ENCODE data around the gene NYAP2. TPM values are rescaled to one million over a fixed set of nuclear protein-coding genes. Genes with fewer than 3 reads are reported as not detected.

Gene NYAP2
- total and polyA plus RNA-seq, 2 experiments from 2014 or later = not detected

GRCh38 chr2:225534037-225534436, 134.5 kb downstream of the NYAP2 start:
- no peaks in the 10 kb centered on the region for H3K9me3 ChIP-seq (ENCODE audit: low read depth)
- no peak for DNase-seq (ENCODE audit: low read depth in 1 of 2, low spot score in 1 of 2)
- H3K4me3 ChIP-seq = no peak overlapping the region
- no peak overlapping the region for H3K27ac ChIP-seq
- H3K4me1 ChIP-seq (ENCODE audit: low read depth) = no peaks in the 10 kb centered on the region
- no peaks in the 10 kb centered on the region for H3K27me3 ChIP-seq
- no peaks in the 10 kb centered on the region for H3K36me3 ChIP-seq
- TF ChIP-seq CTCF (IDR thresholded peaks at IDR 0.05; ENCODE audit: low read depth, low read length) = no peak

- DNase-seq (ENCODE audit: low read depth in 1 of 2, low spot score in 1 of 2) = no peak
- Histone ChIP-seq H3K27ac (no peak overlapping the region), H3K36me3 (no peaks in the 10 kb centered on the region), H3K27me3 (no peaks in the 10 kb centered on the region), H3K4me1 (ENCODE audit: low read depth) (no peaks in the 10 kb centered on the region), H3K4me3 (no peak overlapping the region), H3K9me3 (ENCODE audit: low read depth) (no peaks in the 10 kb centered on the region)
- TF ChIP-seq CTCF (IDR thresholded peaks at IDR 0.05; ENCODE audit: low read depth, low read length) = no peak
These were observed 135.2 kb downstream of the NYAP2 start for GRCh38 chr2:225534697-225535096.

- Histone ChIP-seq H3K27ac (no peak overlapping the region), H3K27me3 (no peaks in the 10 kb centered on the region), H3K9me3 (ENCODE audit: low read depth) (no peaks in the 10 kb centered on the region), H3K4me1 (ENCODE audit: low read depth) (no peaks in the 10 kb centered on the region), H3K36me3 (no peaks in the 10 kb centered on the region), H3K4me3 (no peak overlapping the region)
- DNase-seq (ENCODE audit: low read depth in 1 of 2, low spot score in 1 of 2) = no peak
- no peak for TF ChIP-seq CTCF (IDR thresholded peaks at IDR 0.05; ENCODE audit: low read depth, low read length)
These were observed 136.5 kb downstream of the NYAP2 start for GRCh38 chr2:225536036-225536435.

GRCh38 chr2:225543626-225544025, 144.1 kb downstream of the NYAP2 start:
- Histone ChIP-seq H3K9me3 (ENCODE audit: low read depth) (no peaks in the 10 kb centered on the region), H3K36me3 (no peaks in the 10 kb centered on the region), H3K4me1 (ENCODE audit: low read depth) (no peaks in the 10 kb centered on the region), H3K4me3 (no peak overlapping the region), H3K27me3 (no peaks in the 10 kb centered on the region), H3K27ac (no peak overlapping the region)
- TF ChIP-seq CTCF (IDR thresholded peaks at IDR 0.05; ENCODE audit: low read depth, low read length) = no peak
- DNase-seq (ENCODE audit: low read depth in 1 of 2, low spot score in 1 of 2) = no peak

- no peak for DNase-seq (ENCODE audit: low read depth in 1 of 2, low spot score in 1 of 2)
- Histone ChIP-seq H3K27ac (no peak overlapping the region), H3K9me3 (ENCODE audit: low read depth) (no peaks in the 10 kb centered on the region), H3K36me3 (no peaks in the 10 kb centered on the region), H3K4me1 (ENCODE audit: low read depth) (no peaks in the 10 kb centered on the region), H3K4me3 (no peak overlapping the region), H3K27me3 (no peaks in the 10 kb centered on the region)
- no peak for TF ChIP-seq CTCF (IDR thresholded peaks at IDR 0.05; ENCODE audit: low read depth, low read length)
These were observed 157.0 kb downstream of the NYAP2 start for GRCh38 chr2:225556461-225556860.

All from cardiac muscle cell (in vitro differentiated cells and primary cell).